Type B pancreatic cell (in vitro differentiated cells): ENCODE results near the gene ITGAL. TPM values are rescaled to one million over a fixed set of nuclear protein-coding genes. Genes with fewer than 3 reads are reported as not detected.
"Not testable (repeated sequence)": the region's sequence is repeated elsewhere in the genome, so short reads cannot be mapped to it uniquely, and the experiment has no call there.

Source experiments
- DNase-seq: peaks from one replicate; pipeline ENCODE4 v3.0.0; 2021; ENCODE audit warnings: mixed read lengths; ENCODE audit not compliant: unreplicated experiment; ENCODE audit errors: extremely low spot score
- H3K27ac Mint-ChIP-seq: 2 replicates; pipeline ENCODE4 v1.8.0; 2021; ENCODE audit warnings: mild to moderate bottlenecking, mixed read lengths
- H3K27me3 Mint-ChIP-seq: 2 replicates; pipeline ENCODE4 v1.8.0; 2021; ENCODE audit warnings: mixed read lengths
- H3K36me3 Mint-ChIP-seq: 2 replicates; pipeline ENCODE4 v1.8.0; 2021; ENCODE audit warnings: mixed read lengths
- H3K4me1 Mint-ChIP-seq: one replicate; pipeline ENCODE4 v1.8.0; 2021; ENCODE audit warnings: mixed read lengths; ENCODE audit not compliant: unreplicated experiment
- H3K4me3 Mint-ChIP-seq: 2 replicates; pipeline ENCODE4 v1.8.0; 2021; ENCODE audit warnings: mild to moderate bottlenecking, mixed read lengths
- H3K9me3 Mint-ChIP-seq: 2 replicates; pipeline ENCODE4 v1.8.0; 2021; ENCODE audit warnings: mixed read lengths
- total RNA-seq: library from RNA; stranded (reverse); gene quantifications from 2 replicates; pipeline ENCODE4 v1.2.1, GENCODE V29; 2021; ENCODE audit warnings: low replicate concordance
- TF ChIP-seq, protein P1 (sequence below): fragments of 200-600 bp; sonication (generic); conservative IDR thresholded peaks from 2 replicates; pipeline ENCODE4 v1.5.0; 2021; ENCODE audit warnings: antibody characterized with exemption, mild to moderate bottlenecking

The ITGAL gene
- total RNA-seq, 1 donor from 2014 or later: 0.48 TPM

- TF ChIP-seq, protein P1, sequence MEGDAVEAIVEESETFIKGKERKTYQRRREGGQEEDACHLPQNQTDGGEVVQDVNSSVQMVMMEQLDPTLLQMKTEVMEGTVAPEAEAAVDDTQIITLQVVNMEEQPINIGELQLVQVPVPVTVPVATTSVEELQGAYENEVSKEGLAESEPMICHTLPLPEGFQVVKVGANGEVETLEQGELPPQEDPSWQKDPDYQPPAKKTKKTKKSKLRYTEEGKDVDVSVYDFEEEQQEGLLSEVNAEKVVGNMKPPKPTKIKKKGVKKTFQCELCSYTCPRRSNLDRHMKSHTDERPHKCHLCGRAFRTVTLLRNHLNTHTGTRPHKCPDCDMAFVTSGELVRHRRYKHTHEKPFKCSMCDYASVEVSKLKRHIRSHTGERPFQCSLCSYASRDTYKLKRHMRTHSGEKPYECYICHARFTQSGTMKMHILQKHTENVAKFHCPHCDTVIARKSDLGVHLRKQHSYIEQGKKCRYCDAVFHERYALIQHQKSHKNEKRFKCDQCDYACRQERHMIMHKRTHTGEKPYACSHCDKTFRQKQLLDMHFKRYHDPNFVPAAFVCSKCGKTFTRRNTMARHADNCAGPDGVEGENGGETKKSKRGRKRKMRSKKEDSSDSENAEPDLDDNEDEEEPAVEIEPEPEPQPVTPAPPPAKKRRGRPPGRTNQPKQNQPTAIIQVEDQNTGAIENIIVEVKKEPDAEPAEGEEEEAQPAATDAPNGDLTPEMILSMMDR: no peak
- Mint-ChIP-seq H3K4me1 (peaks cover 11% of the 10 kb centered on the region), H3K27ac (no peak overlapping the region), H3K9me3 (no peaks in the 10 kb centered on the region), H3K4me3 (no peak overlapping the region), H3K27me3 (no peaks in the 10 kb centered on the region), H3K36me3 (no peaks in the 10 kb centered on the region)
- no peak for DNase-seq
These were observed 13.8 kb upstream of the ITGAL start for GRCh38 chr16:30458561-30459394.

DNA sequence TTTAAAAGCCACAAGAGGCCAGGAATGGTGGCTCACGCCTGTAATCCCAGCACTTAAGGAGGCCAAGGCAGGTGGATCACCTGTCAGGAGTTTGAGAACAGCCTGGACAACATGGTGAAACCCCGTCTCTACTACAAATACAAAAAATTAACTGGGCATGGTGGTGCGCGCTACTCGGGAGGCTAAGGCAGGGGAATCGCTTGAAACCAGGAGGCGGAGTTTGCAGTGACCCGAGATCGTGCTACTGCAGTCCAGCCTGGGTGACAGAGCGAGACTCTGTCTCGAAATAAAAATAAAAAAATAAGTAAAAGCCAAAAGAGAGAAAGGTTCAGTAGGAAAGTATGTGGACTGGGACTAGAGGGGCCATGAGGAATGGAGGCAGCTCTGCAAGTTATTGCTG lies 13.1 kb upstream of the ITGAL start:
- Mint-ChIP-seq H3K27ac (no peak overlapping the region), H3K27me3 (no peaks in the 10 kb centered on the region), H3K36me3 (no peaks in the 10 kb centered on the region), H3K4me3 (no peak overlapping the region), H3K4me1 (peaks cover 6% of the 10 kb centered on the region), H3K9me3 (no peaks in the 10 kb centered on the region)
- no peak for DNase-seq
- TF ChIP-seq, protein P1: no peak

- DNase-seq, H3K4me1 Mint-ChIP-seq, H3K27me3 Mint-ChIP-seq, H3K27ac Mint-ChIP-seq, H3K4me3 Mint-ChIP-seq, H3K36me3 Mint-ChIP-seq, H3K9me3 Mint-ChIP-seq: not testable (repeated sequence)
These were observed 11.1 kb upstream of the ITGAL start for GRCh38 chr16:30461426-30461825.

DNA sequence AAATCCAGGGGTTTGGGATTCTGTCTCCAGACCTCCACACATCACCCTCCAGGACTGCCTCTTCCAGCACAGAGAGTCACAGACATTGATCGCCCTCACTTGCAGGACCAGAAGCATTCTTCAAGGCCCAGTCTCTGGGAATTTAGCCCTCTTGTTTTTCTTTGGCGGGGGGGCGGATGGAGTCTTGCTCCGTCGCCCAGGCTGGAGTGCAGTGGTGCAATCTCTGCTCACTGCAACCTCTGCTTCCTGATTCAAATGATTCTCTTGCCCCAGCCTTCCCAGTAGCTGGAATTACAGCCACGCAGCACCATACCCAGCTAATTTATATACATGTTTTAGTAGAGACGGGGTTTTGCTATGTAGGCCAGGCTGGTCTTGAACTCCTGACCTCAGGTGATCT lies 8.5 kb upstream of the ITGAL start:
- no peaks in the 10 kb centered on the region for H3K36me3 Mint-ChIP-seq
- DNase-seq: no peak
- H3K4me1 Mint-ChIP-seq: no peaks in the 10 kb centered on the region
- no peaks in the 10 kb centered on the region for H3K27me3 Mint-ChIP-seq
- TF ChIP-seq, protein P1: no peak
- no peak overlapping the region for H3K27ac Mint-ChIP-seq
- no peaks in the 10 kb centered on the region for H3K9me3 Mint-ChIP-seq
- H3K4me3 Mint-ChIP-seq: no peak overlapping the region

DNA sequence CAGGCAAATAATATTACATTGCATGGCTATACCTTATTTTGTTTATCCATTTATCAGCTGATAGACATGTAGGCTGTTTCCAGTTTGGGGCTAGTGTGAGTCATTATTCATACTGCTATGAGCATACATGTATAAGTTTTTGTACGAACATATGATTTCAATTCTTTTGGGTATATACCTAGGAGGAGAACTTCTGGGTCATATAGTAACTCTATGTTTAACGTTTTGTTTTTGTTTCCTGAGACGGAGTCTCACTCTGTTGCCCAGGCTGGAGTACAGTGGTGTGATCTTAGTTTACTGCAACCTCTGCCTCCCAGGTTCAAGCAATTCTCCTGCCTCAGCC lies 2.4 kb upstream of the ITGAL start:
- TF ChIP-seq, protein P1: no peak
- Mint-ChIP-seq H3K9me3 (no peaks in the 10 kb centered on the region), H3K27me3 (no peaks in the 10 kb centered on the region), H3K27ac (no peak overlapping the region), H3K4me3 (no peak overlapping the region), H3K4me1 (no peaks in the 10 kb centered on the region), H3K36me3 (no peaks in the 10 kb centered on the region)
- no peak for DNase-seq

DNA sequence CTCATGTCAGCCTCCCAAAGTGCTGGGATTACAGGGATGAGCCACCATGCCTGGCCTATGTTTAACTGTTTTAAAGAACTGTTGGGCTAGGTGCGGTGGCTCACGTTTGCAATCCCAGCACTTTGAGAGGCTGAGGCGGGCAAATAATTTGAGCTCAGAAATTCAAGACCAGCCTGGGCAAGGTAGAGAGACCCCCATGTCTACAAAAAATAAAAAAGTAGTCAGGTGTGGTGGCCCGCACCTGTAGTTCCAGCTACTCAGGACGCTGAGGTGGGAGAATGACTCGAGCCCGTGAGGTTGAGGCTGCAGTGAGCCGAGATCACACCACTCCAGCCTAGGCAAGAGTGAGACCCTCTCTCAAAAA lies 1.9 kb upstream of the ITGAL start:
- TF ChIP-seq, protein P1: no peak
- no peaks in the 10 kb centered on the region for H3K9me3 Mint-ChIP-seq

More for the DNA sequence above, 1.9 kb upstream of the ITGAL start:
- Mint-ChIP-seq H3K27ac (no peak overlapping the region), H3K4me3 (no peak overlapping the region), H3K4me1 (no peaks in the 10 kb centered on the region), H3K27me3 (no peaks in the 10 kb centered on the region), H3K36me3 (no peaks in the 10 kb centered on the region)
- DNase-seq: no peak
